HG02943 (cell line): ENCODE results near the gene IFI27.

Source experiments
- ATAC-seq: cut with Tn5 transposase; IDR thresholded peaks from one replicate; pipeline ENCODE4 v1.9.1; 2021; ENCODE audit warnings: mild to moderate bottlenecking, low read depth, moderate library complexity; ENCODE audit not compliant: unreplicated experiment

IFI27 gene

GRCh38 chr14:94101748-94102147, 8.8 kb upstream of the IFI27 start:
- no peak for ATAC-seq

GRCh38 chr14:94102768-94103482, 7.6 kb upstream of the IFI27 start:
- no peak for ATAC-seq

GRCh38 chr14:94103554-94104150, 6.9 kb upstream of the IFI27 start:
- no peak for ATAC-seq

GRCh38 chr14:94104731-94105130, 5.8 kb upstream of the IFI27 start:
- ATAC-seq: no peak

- no peak for ATAC-seq
Observed at GRCh38 chr14:94109915-94110250, 653 bp upstream of the IFI27 start.

GRCh38 chr14:94111276-94112095, 950 bp downstream of the IFI27 start:
- ATAC-seq: no peak

- no peak for ATAC-seq
Observed at GRCh38 chr14:94112513-94113063, 2.1 kb downstream of the IFI27 start.

GRCh38 chr14:94113073-94113472, 2.5 kb downstream of the IFI27 start:
- ATAC-seq: no peak

- ATAC-seq: no peak
Observed at GRCh38 chr14:94113490-94113889, 3.0 kb downstream of the IFI27 start.

GRCh38 chr14:94113908-94114588, 3.5 kb downstream of the IFI27 start:
- no peak for ATAC-seq

- no peak for ATAC-seq
Observed at GRCh38 chr14:94114589-94115057, 4.1 kb downstream of the IFI27 start.

GRCh38 chr14:94115058-94115591, 4.6 kb downstream of the IFI27 start:
- no peak for ATAC-seq

- ATAC-seq: no peak
Observed at GRCh38 chr14:94115631-94116030, 5.1 kb downstream of the IFI27 start.

- no peak for ATAC-seq
Observed at GRCh38 chr14:94116701-94117100, 6.2 kb downstream of the IFI27 start.

- ATAC-seq: no peak
Observed at GRCh38 chr14:94117856-94118255, 7.3 kb downstream of the IFI27 start.

- ATAC-seq: no peak
Observed at GRCh38 chr14:94119071-94119470, 8.5 kb downstream of the IFI27 start.

- ATAC-seq: no peak
Observed at GRCh38 chr14:94120667-94121340, 10.3 kb downstream of the IFI27 start.

- ATAC-seq: no peak
Observed at GRCh38 chr14:94121485-94121884, 10.9 kb downstream of the IFI27 start.

- no peak for ATAC-seq
Observed at GRCh38 chr14:94122438-94122837, 11.9 kb downstream of the IFI27 start.

- no peak for ATAC-seq
Observed at GRCh38 chr14:94123296-94123695, 12.8 kb downstream of the IFI27 start.
